Measurements from ENCODE around the gene TCF12.

Gene TCF12

GRCh38 chr15:57253082-57253481, 334.6 kb downstream of the TCF12 start:
- DNase-seq (ENCODE audit: low read depth in 2 of 2) = no peak

GRCh38 chr15:57253500-57253899, 335.1 kb downstream of the TCF12 start:
- DNase-seq (ENCODE audit: low read depth in 2 of 2) = no peak

GRCh38 chr15:57255751-57256341, 337.4 kb downstream of the TCF12 start:
- no peak for DNase-seq (ENCODE audit: low read depth in 2 of 2)

GRCh38 chr15:57256939-57257338, 338.5 kb downstream of the TCF12 start:
- DNase-seq (ENCODE audit: low read depth in 2 of 2) = no peak

DNA sequence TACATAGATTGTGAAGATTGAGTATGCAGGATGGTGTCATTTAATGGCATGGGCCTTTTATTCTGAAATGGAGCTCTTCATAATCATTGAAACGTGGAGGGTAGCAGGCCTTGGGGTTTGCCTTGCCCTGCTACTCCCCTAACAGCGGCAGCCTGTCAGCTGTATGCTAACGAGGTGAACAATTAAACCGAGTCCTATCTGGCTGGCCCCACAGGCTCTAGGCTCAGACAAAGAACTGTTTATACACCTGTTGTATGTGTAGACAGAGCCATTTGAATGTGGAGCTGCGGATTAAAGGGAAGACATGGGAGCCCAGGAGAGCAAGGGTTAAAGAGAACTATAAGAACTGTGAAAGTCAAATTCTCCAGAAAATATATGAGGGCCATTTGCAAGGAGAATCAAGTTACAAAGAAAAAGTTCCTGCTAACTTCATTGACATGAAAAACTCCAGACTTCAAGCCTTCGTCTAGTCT, 341.2 kb downstream of the TCF12 start:
- DNase-seq (ENCODE audit: low read depth in 2 of 2) = no peak

DNA sequence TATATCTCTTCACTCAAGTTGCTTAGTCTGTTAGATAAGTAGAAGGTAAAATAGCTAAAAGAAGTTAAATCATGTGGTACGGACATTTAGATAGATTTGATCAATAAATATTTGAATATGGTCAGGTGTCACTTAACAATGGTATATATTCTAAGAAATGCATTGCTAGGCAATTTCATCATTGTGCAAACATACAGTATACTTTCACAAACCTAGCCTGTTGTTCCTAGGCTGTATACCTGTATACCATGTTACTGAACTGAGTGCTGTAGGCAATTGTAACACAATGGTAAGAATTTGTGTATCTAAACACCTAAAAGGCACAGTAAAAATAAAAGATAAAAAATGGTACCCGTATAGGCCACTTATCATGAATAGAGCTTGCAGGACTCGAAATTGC, 345.1 kb downstream of the TCF12 start:
- DNase-seq (ENCODE audit: low read depth in 2 of 2) = no peak

- no peak for DNase-seq (ENCODE audit: low read depth in 2 of 2)
Observed at GRCh38 chr15:57272771-57273357, 354.4 kb downstream of the TCF12 start.

- DNase-seq (ENCODE audit: low read depth in 2 of 2) = no peak
Observed at GRCh38 chr15:57273402-57273801, 355.0 kb downstream of the TCF12 start.

DNA sequence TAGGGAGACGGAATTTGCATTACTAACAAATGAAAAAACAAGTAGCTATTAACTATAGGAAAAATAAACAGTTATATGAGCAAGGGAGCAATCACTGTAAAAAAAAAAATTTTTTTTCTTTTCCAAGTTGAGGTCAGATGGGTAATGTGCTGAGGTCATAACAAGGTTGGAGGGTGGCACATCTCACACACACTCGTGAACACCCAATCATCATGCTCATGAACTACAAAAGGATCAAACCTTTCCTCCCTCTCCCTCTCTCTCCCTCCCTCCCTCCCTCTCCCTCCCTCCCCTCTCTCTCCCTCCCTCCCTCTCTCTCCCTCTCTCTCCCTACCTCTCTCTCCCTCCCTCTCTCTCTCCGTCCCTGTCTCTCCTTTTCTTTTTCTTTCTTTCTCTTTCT, 360.0 kb downstream of the TCF12 start:
- no peak for DNase-seq (ENCODE audit: low read depth in 2 of 2)

DNA sequence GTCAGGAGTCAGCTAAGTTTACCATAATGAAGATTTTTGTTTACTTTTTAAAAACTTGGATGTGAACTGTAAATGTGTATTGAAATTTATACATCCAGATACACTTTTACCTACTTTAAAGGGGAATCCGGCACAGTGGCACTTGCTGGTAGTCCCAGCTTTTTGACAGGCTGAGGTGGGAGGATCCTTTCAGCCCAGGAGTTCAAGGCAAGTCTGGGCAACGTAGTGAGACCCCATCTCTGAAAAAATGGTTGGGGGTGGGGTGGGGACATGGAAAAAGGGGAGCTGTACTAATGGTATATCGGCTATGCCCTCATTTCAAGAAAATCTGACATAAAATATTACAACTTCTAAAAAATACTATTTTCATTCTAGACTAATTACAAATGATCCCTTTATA, 362.0 kb downstream of the TCF12 start:
- no peak for DNase-seq (ENCODE audit: low read depth in 2 of 2)

DNA sequence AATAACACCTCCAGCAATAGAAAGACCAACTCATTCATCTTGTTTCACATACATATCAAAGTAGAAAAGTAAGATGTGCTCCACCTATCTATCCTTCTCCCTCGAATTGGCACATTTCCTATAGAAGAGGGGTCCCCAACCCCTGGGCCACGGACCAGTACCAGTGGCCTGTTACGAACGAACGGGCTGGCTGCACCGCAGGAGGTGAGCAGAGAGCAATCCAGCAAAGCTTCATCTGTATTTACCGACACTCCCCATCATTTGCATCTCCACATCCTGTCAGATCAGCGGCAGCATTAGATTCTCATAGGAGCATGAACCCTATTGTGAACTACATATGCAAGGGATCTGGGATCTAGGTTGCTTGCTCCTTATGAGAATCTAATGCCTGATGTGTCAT, 362.9 kb downstream of the TCF12 start:
- no peak for DNase-seq (ENCODE audit: low read depth in 2 of 2)

DNA sequence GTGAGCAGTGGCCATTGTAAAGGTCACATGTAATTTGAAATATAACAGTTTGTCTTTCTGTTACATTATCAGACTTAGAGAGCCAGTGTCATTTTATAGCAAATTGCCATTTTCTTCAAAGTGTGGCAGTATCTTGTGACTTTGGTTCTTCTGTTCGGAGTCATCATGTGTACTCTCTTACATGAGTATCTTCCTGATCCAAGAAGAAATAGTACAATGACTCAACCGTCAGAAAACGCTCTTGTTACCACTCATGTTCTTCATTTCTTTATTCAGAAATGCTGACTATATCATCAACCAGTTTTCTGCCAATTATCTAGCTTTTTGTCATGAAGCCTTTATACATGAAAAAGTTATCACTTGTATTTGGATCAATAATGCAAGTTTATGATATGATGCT, 364.2 kb downstream of the TCF12 start:
- no peak for DNase-seq (ENCODE audit: low read depth in 2 of 2)

GRCh38 chr15:57283774-57284503, 365.5 kb downstream of the TCF12 start:
- no peak for DNase-seq (ENCODE audit: low read depth in 2 of 2)

DNA sequence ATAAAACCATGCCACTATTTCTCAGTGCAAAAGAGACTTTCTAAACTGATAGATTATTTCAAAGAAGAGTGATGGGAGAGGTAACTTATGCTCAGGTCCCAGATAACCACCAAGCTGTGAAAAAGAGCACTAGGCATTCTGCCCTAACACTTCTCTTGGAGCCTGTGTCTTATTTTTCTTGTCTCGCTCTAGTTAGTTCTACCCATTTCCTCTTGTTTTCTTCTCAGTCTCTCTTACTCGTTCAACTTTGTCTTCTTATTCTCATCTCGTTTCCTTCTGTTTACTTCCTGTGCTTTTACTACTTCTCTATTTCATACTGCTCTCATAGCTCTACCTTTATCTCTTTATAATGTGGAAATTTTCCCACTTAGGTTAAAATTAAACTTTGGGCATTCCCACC, 366.1 kb downstream of the TCF12 start:
- DNase-seq (ENCODE audit: low read depth in 2 of 2) = no peak

- DNase-seq (ENCODE audit: low read depth in 2 of 2) = no peak
Observed at GRCh38 chr15:57285386-57285785, 366.9 kb downstream of the TCF12 start.

- DNase-seq (ENCODE audit: low read depth in 2 of 2) = no peak
Observed at GRCh38 chr15:57286446-57287122, 368.1 kb downstream of the TCF12 start.

DNA sequence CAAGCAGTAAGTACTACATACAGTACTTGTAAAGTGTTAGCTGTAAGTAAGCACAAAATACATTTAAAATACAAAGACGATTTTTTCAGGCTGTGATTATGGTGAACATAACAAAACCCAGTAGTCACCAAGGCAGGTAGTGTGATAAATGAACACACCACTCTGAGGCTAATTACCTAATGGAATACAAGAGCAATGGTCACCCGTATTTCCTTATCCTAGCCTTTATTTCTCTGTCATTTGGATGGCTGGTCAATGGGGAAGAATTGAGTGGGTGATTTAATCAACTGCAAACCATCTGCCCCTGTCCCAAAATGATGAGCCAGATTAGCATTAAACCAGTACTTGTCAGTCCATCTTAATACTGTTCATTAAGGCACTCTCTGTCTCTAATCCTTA, 368.7 kb downstream of the TCF12 start:
- DNase-seq (ENCODE audit: low read depth in 2 of 2) = no peak

DNA sequence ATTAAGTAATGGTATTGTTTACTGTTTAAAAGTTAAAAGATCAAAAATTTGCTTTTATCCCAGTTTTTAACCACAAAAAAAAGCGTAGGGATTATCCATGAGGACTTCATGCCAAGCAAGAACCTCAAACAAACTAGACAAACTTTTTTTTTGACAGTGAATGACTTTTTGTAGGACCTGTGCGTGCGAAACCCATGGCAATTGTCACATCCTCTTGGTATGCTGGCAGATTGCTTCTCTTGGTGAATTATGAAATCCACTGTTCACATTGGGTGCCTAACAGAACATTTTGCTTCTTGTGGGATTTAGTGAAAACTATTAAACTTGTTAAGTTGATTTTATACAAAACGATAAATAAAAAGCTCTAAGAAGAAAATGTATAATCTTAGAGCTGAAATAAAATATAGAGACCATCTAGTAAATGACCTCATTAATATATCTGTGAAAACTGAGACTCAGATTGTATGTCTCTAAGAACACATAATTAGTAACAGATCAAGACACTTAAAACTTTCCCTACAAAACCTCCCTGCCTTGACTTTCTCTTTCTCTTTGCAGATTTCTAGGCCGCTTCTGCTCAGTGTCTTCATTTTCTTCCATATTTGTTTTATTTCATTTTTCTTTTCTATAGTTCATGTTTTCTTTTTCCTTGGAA, 370.6 kb downstream of the TCF12 start:
- no peak for DNase-seq (ENCODE audit: low read depth in 2 of 2)

- no peak for DNase-seq (ENCODE audit: low read depth in 2 of 2)
Observed at GRCh38 chr15:57290187-57290586, 371.7 kb downstream of the TCF12 start.

GRCh38 chr15:57290826-57291225, 372.4 kb downstream of the TCF12 start:
- no peak for DNase-seq (ENCODE audit: low read depth in 2 of 2)

- DNase-seq (ENCODE audit: low read depth in 2 of 2) = no peak
Observed at GRCh38 chr15:57296473-57297162, 378.2 kb downstream of the TCF12 start.
